ENCODE measurements around the gene SIRPA.

- TF ChIP-seq, protein P1, sequence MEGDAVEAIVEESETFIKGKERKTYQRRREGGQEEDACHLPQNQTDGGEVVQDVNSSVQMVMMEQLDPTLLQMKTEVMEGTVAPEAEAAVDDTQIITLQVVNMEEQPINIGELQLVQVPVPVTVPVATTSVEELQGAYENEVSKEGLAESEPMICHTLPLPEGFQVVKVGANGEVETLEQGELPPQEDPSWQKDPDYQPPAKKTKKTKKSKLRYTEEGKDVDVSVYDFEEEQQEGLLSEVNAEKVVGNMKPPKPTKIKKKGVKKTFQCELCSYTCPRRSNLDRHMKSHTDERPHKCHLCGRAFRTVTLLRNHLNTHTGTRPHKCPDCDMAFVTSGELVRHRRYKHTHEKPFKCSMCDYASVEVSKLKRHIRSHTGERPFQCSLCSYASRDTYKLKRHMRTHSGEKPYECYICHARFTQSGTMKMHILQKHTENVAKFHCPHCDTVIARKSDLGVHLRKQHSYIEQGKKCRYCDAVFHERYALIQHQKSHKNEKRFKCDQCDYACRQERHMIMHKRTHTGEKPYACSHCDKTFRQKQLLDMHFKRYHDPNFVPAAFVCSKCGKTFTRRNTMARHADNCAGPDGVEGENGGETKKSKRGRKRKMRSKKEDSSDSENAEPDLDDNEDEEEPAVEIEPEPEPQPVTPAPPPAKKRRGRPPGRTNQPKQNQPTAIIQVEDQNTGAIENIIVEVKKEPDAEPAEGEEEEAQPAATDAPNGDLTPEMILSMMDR (IDR thresholded peaks at IDR 0.05; ENCODE audit: control extremely low read depth in 1 of 3, insufficient read depth in 1 of 3, low read depth in 1 of 3, low read length in 3 of 3): no peak
- TF ChIP-seq EZH2 (IDR thresholded peaks at IDR 0.05; ENCODE audit: low read depth, low read length, severe bottlenecking): no peak
- no peak for TF ChIP-seq GABPA (IDR thresholded peaks at IDR 0.05; ENCODE audit: borderline replicate concordance, insufficient read depth, low read length)
- no peak for TF ChIP-seq SUZ12 (IDR thresholded peaks at IDR 0.05; ENCODE audit: low read length)
- TF ChIP-seq MAFK (IDR thresholded peaks at IDR 0.05; ENCODE audit: low read depth, low read length): no peak
- TF ChIP-seq POLR2AphosphoS5 (IDR thresholded peaks at IDR 0.05; ENCODE audit: low read depth, low read length): no peak
- no peak for TF ChIP-seq ASH2L (IDR thresholded peaks at IDR 0.05; ENCODE audit: low read length)
- TF ChIP-seq GTF2F1 (IDR thresholded peaks at IDR 0.05; ENCODE audit: borderline replicate concordance, low read depth, low read length): no peak
- no peak for TF ChIP-seq EP300 (IDR thresholded peaks at IDR 0.05; ENCODE audit: borderline replicate concordance in 1 of 2, low read depth in 2 of 2, low read length in 2 of 2)
- TF ChIP-seq HDAC2 (IDR thresholded peaks at IDR 0.05; ENCODE audit: borderline replicate concordance in 1 of 2, low read depth in 2 of 2, low read length in 2 of 2): no peak
- no peak for TF ChIP-seq CBX8 (IDR thresholded peaks at IDR 0.05; ENCODE audit: borderline replicate concordance, low read depth, low read length)
- TF ChIP-seq, protein P2, sequence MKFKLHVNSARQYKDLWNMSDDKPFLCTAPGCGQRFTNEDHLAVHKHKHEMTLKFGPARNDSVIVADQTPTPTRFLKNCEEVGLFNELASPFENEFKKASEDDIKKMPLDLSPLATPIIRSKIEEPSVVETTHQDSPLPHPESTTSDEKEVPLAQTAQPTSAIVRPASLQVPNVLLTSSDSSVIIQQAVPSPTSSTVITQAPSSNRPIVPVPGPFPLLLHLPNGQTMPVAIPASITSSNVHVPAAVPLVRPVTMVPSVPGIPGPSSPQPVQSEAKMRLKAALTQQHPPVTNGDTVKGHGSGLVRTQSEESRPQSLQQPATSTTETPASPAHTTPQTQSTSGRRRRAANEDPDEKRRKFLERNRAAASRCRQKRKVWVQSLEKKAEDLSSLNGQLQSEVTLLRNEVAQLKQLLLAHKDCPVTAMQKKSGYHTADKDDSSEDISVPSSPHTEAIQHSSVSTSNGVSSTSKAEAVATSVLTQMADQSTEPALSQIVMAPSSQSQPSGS (IDR thresholded peaks at IDR 0.05; ENCODE audit: low read length): no peak
- TF ChIP-seq JUN (IDR thresholded peaks at IDR 0.05; ENCODE audit: low read depth, low read length): no peak
- no peak for TF ChIP-seq POLR2A (IDR thresholded peaks at IDR 0.05; ENCODE audit: control extremely low read depth in 1 of 2, low read depth in 2 of 2, low read length in 2 of 2)
Measured at GRCh38 chr20:1851396-1851795, 43.8 kb upstream of the SIRPA start.
